ENCODE results near the gene PIK3CA.

The PIK3CA gene

GRCh38 chr3:179276743-179277142 lies 128.6 kb downstream of the PIK3CA start:
- Histone ChIP-seq H3K36me3 (ENCODE audit: control insufficient read depth in 2 of 2, insufficient read depth in 2 of 2, low read length in 2 of 2) (no peaks in the 10 kb centered on the region), H3K4me3 (ENCODE audit: low read length in 2 of 2) (no peak overlapping the region)

GRCh38 chr3:179278151-179278550 lies 130.0 kb downstream of the PIK3CA start:
- no peak overlapping the region for H3K4me3 ChIP-seq (ENCODE audit: low read length in 2 of 2)
- H3K4me1 ChIP-seq (ENCODE audit: control insufficient read depth, insufficient read depth, low read length): no peaks in the 10 kb centered on the region
- H3K27me3 ChIP-seq (ENCODE audit: control insufficient read depth in 1 of 2, insufficient read depth in 2 of 2, low read length in 2 of 2): no peaks in the 10 kb centered on the region
- H3K9ac ChIP-seq (ENCODE audit: low read length in 2 of 2): no peak overlapping the region
- no peaks in the 10 kb centered on the region for H3K9me3 ChIP-seq (ENCODE audit: control insufficient read depth in 2 of 2, low read length in 2 of 2)
- no peaks in the 10 kb centered on the region for H3K36me3 ChIP-seq (ENCODE audit: control insufficient read depth in 2 of 2, insufficient read depth in 2 of 2, low read length in 2 of 2)
- no peak overlapping the region for H3K27ac ChIP-seq (ENCODE audit: low read length)

More at GRCh38 chr3:179276743-179277142, 128.6 kb downstream of the PIK3CA start:
- no peak overlapping the region for H3K27ac ChIP-seq (ENCODE audit: low read length)
- no peak overlapping the region for H3K9ac ChIP-seq (ENCODE audit: low read length in 2 of 2)
- H3K4me1 ChIP-seq (ENCODE audit: control insufficient read depth, insufficient read depth, low read length): no peaks in the 10 kb centered on the region
- H3K9me3 ChIP-seq (ENCODE audit: control insufficient read depth in 2 of 2, low read length in 2 of 2): no peaks in the 10 kb centered on the region
- no peaks in the 10 kb centered on the region for H3K27me3 ChIP-seq (ENCODE audit: control insufficient read depth in 1 of 2, insufficient read depth in 2 of 2, low read length in 2 of 2)

- Histone ChIP-seq H3K4me1 (ENCODE audit: control insufficient read depth, insufficient read depth, low read length) (no peaks in the 10 kb centered on the region), H3K36me3 (ENCODE audit: control insufficient read depth in 2 of 2, insufficient read depth in 2 of 2, low read length in 2 of 2) (no peaks in the 10 kb centered on the region)
Observed at GRCh38 chr3:179278932-179279693, 131.0 kb downstream of the PIK3CA start.

GRCh38 chr3:179279837-179280236 lies 131.7 kb downstream of the PIK3CA start:
- Histone ChIP-seq H3K27ac (ENCODE audit: low read length) (no peak overlapping the region), H3K27me3 (ENCODE audit: control insufficient read depth in 1 of 2, insufficient read depth in 2 of 2, low read length in 2 of 2) (no peaks in the 10 kb centered on the region), H3K4me3 (ENCODE audit: low read length in 2 of 2) (no peak overlapping the region), H3K9ac (ENCODE audit: low read length in 2 of 2) (no peak overlapping the region), H3K36me3 (ENCODE audit: control insufficient read depth in 2 of 2, insufficient read depth in 2 of 2, low read length in 2 of 2) (no peaks in the 10 kb centered on the region), H3K4me1 (ENCODE audit: control insufficient read depth, insufficient read depth, low read length) (no peaks in the 10 kb centered on the region), H3K9me3 (ENCODE audit: control insufficient read depth in 2 of 2, low read length in 2 of 2) (no peaks in the 10 kb centered on the region)

More at GRCh38 chr3:179278932-179279693, 131.0 kb downstream of the PIK3CA start:
- no peaks in the 10 kb centered on the region for H3K9me3 ChIP-seq (ENCODE audit: control insufficient read depth in 2 of 2, low read length in 2 of 2)
- no peak overlapping the region for H3K9ac ChIP-seq (ENCODE audit: low read length in 2 of 2)
- no peak overlapping the region for H3K4me3 ChIP-seq (ENCODE audit: low read length in 2 of 2)
- H3K27me3 ChIP-seq (ENCODE audit: control insufficient read depth in 1 of 2, insufficient read depth in 2 of 2, low read length in 2 of 2): no peaks in the 10 kb centered on the region
- H3K27ac ChIP-seq (ENCODE audit: low read length): no peak overlapping the region

- H3K27me3 ChIP-seq (ENCODE audit: control insufficient read depth in 1 of 2, insufficient read depth in 2 of 2, low read length in 2 of 2): no peaks in the 10 kb centered on the region
Observed at GRCh38 chr3:179281825-179282224, 133.7 kb downstream of the PIK3CA start.

GRCh38 chr3:179286331-179286730 lies 138.2 kb downstream of the PIK3CA start:
- H3K9me3 ChIP-seq (ENCODE audit: control insufficient read depth in 2 of 2, low read length in 2 of 2): no peaks in the 10 kb centered on the region
- no peak overlapping the region for H3K9ac ChIP-seq (ENCODE audit: low read length in 2 of 2)
- no peaks in the 10 kb centered on the region for H3K36me3 ChIP-seq (ENCODE audit: control insufficient read depth in 2 of 2, insufficient read depth in 2 of 2, low read length in 2 of 2)
- H3K27ac ChIP-seq (ENCODE audit: low read length): no peak overlapping the region
- no peak overlapping the region for H3K4me3 ChIP-seq (ENCODE audit: low read length in 2 of 2)
- no peaks in the 10 kb centered on the region for H3K4me1 ChIP-seq (ENCODE audit: control insufficient read depth, insufficient read depth, low read length)
- no peaks in the 10 kb centered on the region for H3K27me3 ChIP-seq (ENCODE audit: control insufficient read depth in 1 of 2, insufficient read depth in 2 of 2, low read length in 2 of 2)

More at GRCh38 chr3:179281825-179282224, 133.7 kb downstream of the PIK3CA start:
- H3K9ac ChIP-seq (ENCODE audit: low read length in 2 of 2): no peak overlapping the region
- no peaks in the 10 kb centered on the region for H3K36me3 ChIP-seq (ENCODE audit: control insufficient read depth in 2 of 2, insufficient read depth in 2 of 2, low read length in 2 of 2)
- H3K4me1 ChIP-seq (ENCODE audit: control insufficient read depth, insufficient read depth, low read length): no peaks in the 10 kb centered on the region
- H3K27ac ChIP-seq (ENCODE audit: low read length): no peak overlapping the region
- no peak overlapping the region for H3K4me3 ChIP-seq (ENCODE audit: low read length in 2 of 2)
- H3K9me3 ChIP-seq (ENCODE audit: control insufficient read depth in 2 of 2, low read length in 2 of 2): no peaks in the 10 kb centered on the region

- H3K4me3 ChIP-seq (ENCODE audit: low read length in 2 of 2): no peak overlapping the region
- no peaks in the 10 kb centered on the region for H3K9me3 ChIP-seq (ENCODE audit: control insufficient read depth in 2 of 2, low read length in 2 of 2)
- no peaks in the 10 kb centered on the region for H3K36me3 ChIP-seq (ENCODE audit: control insufficient read depth in 2 of 2, insufficient read depth in 2 of 2, low read length in 2 of 2)
- no peak overlapping the region for H3K27ac ChIP-seq (ENCODE audit: low read length)
- H3K9ac ChIP-seq (ENCODE audit: low read length in 2 of 2): no peak overlapping the region
- H3K27me3 ChIP-seq (ENCODE audit: control insufficient read depth in 1 of 2, insufficient read depth in 2 of 2, low read length in 2 of 2): no peaks in the 10 kb centered on the region
- H3K4me1 ChIP-seq (ENCODE audit: control insufficient read depth, insufficient read depth, low read length): no peaks in the 10 kb centered on the region
Observed at GRCh38 chr3:179288845-179289244, 140.7 kb downstream of the PIK3CA start.

- H3K9me3 ChIP-seq (ENCODE audit: control insufficient read depth in 2 of 2, low read length in 2 of 2): no peaks in the 10 kb centered on the region
- no peaks in the 10 kb centered on the region for H3K4me1 ChIP-seq (ENCODE audit: control insufficient read depth, insufficient read depth, low read length)
- H3K27ac ChIP-seq (ENCODE audit: low read length): no peak overlapping the region
- no peak overlapping the region for H3K9ac ChIP-seq (ENCODE audit: low read length in 2 of 2)
- H3K36me3 ChIP-seq (ENCODE audit: control insufficient read depth in 2 of 2, insufficient read depth in 2 of 2, low read length in 2 of 2): no peaks in the 10 kb centered on the region
- H3K27me3 ChIP-seq (ENCODE audit: control insufficient read depth in 1 of 2, insufficient read depth in 2 of 2, low read length in 2 of 2): no peaks in the 10 kb centered on the region
- H3K4me3 ChIP-seq (ENCODE audit: low read length in 2 of 2): no peak overlapping the region
Observed at GRCh38 chr3:179289295-179289694, 141.1 kb downstream of the PIK3CA start.
